ENCODE data around the gene DIPK2A.

DNA sequence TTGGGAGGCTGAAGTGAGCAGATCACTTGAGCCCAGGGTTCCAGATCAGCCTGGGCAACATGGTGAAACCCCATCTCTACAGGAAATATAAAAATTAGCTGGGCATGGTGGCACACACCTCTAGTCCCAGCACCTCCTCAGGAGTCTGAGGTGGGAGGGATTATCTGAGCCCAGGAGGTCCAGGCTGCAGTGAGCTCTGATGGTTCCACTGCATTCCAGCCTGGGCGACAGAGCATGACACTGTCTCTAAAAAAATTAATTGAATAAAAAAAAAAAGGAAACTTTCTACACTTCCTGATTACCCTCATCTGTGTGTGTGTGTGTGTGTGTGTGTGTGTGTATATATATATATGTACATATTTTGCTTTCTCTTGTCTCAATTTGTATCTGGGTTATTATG lies 31.4 kb downstream of the DIPK2A start:
- TF ChIP-seq, protein P1, sequence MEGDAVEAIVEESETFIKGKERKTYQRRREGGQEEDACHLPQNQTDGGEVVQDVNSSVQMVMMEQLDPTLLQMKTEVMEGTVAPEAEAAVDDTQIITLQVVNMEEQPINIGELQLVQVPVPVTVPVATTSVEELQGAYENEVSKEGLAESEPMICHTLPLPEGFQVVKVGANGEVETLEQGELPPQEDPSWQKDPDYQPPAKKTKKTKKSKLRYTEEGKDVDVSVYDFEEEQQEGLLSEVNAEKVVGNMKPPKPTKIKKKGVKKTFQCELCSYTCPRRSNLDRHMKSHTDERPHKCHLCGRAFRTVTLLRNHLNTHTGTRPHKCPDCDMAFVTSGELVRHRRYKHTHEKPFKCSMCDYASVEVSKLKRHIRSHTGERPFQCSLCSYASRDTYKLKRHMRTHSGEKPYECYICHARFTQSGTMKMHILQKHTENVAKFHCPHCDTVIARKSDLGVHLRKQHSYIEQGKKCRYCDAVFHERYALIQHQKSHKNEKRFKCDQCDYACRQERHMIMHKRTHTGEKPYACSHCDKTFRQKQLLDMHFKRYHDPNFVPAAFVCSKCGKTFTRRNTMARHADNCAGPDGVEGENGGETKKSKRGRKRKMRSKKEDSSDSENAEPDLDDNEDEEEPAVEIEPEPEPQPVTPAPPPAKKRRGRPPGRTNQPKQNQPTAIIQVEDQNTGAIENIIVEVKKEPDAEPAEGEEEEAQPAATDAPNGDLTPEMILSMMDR (tag by site-specific recombination; IDR thresholded peaks at IDR 0.05): no peak
- no peak for TF ChIP-seq ZNF214 (tag by site-specific recombination; IDR thresholded peaks at IDR 0.05; ENCODE audit: borderline replicate concordance)
- TF ChIP-seq HOXA7 (CRISPR knock-in tag; IDR thresholded peaks at IDR 0.05; ENCODE audit: borderline replicate concordance): no peak
- no peak for TF ChIP-seq ZNF560 (tag by site-specific recombination; IDR thresholded peaks at IDR 0.05; ENCODE audit: borderline replicate concordance)
- TF ChIP-seq ZNF747 (tag by site-specific recombination; IDR thresholded peaks at IDR 0.05): no peak
